Measurements from ENCODE around the gene BCL2.
A peak's percentile ranks its signal among the peaks of the same experiment; 100 is the strongest.

The BCL2 gene

GRCh38 chr18:63112706-63113105 is 206.9 kb downstream of the BCL2 start:
- in situ Hi-C loops (cut with MboI; ENCODE audit: low pct_unique_long_range_greater_than_20kb, low sequenced_read_pairs, unreplicated experiment), result no loop called here
- no peak for TF ChIP-seq CTCF (IDR thresholded peaks at IDR 0.05; ENCODE audit: extremely low read depth, insufficient read depth, missing control alignments)
- no peak for DNase-seq (ENCODE audit: low spot score)

DNA sequence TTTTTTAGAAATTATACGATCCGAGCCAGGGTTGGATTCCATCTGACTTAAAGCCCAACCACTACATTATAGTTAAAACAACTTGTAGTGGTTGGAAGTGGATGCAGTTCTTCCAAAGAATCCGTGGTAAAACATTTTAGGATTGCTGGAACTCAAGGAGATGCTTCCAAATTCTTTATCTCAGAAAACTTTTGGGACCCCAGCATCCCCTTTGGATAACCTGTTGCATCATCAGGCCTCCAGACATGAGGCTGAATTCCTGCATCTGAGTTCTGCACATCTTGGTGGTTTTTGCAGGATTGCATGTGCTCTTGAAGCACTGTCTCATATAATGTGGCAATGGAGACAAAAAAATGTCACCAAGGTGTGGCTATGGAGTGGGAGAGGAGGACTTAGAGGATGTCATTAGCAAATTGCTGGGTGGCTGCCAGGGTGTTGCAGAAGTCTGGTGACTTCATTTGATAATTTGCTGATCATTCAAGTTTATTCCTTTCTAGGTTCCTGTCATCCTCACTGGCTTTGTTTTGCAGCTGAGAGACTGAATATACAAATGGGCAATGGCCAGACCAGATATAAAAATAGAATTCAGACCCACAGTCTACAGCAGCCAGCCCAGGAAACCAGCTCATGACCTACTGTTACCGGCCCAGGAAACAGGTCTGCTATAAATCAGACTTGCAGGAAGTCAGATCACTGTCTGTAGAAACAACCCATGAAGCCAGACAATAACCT is 207.7 kb downstream of the BCL2 start:
- in situ Hi-C loops (cut with MboI; ENCODE audit: low pct_unique_long_range_greater_than_20kb, low sequenced_read_pairs, unreplicated experiment), result no loop called here
- TF ChIP-seq CTCF (IDR thresholded peaks at IDR 0.05; ENCODE audit: extremely low read depth, insufficient read depth, missing control alignments), result no peak
- no peak for DNase-seq (ENCODE audit: low spot score)

GRCh38 chr18:63109802-63110201 is 209.8 kb downstream of the BCL2 start:
- TF ChIP-seq CTCF (IDR thresholded peaks at IDR 0.05; ENCODE audit: extremely low read depth, insufficient read depth, missing control alignments), result no peak
- in situ Hi-C loops (cut with MboI; ENCODE audit: low pct_unique_long_range_greater_than_20kb, low sequenced_read_pairs, unreplicated experiment), result no loop called here
- no peak for DNase-seq (ENCODE audit: low spot score)

DNA sequence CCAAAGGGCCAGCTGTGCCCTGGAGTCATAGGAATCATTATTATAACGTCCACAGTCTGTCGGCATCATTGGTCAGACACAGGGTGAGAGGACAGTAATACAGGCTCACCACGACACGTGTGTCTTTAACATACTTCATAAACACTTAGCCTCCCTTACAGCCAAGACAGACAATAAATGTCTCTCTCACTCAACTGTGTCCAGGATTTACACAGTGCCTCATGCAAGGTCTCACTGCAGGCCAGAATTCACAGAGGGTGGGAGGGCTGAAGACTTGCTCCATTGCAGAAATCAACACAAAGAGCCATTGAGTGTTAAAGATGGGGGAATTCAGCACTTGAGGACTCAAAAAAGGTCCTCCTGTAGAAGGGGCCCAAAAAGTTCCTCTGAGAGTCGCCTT is 210.5 kb downstream of the BCL2 start:
- TF ChIP-seq CTCF (IDR thresholded peaks at IDR 0.05; ENCODE audit: extremely low read depth, insufficient read depth, missing control alignments), result no peak
- no peak for DNase-seq (ENCODE audit: low spot score)
- in situ Hi-C loops (cut with MboI; ENCODE audit: low pct_unique_long_range_greater_than_20kb, low sequenced_read_pairs, unreplicated experiment), result no loop called here

- in situ Hi-C loops (cut with MboI; ENCODE audit: low pct_unique_long_range_greater_than_20kb, low sequenced_read_pairs, unreplicated experiment), result no loop called here
- DNase-seq (ENCODE audit: low spot score), result no peak
Measured at GRCh38 chr18:63107931-63108330, 211.6 kb downstream of the BCL2 start.

GRCh38 chr18:63107171-63107845 is 212.3 kb downstream of the BCL2 start:
- peak; percentile 48 for DNase-seq (ENCODE audit: low spot score)
- in situ Hi-C loops (cut with MboI; ENCODE audit: low pct_unique_long_range_greater_than_20kb, low sequenced_read_pairs, unreplicated experiment), result no loop called here
- no peak for TF ChIP-seq CTCF (IDR thresholded peaks at IDR 0.05; ENCODE audit: extremely low read depth, insufficient read depth, missing control alignments)

More at GRCh38 chr18:63107931-63108330, 211.6 kb downstream of the BCL2 start:
- TF ChIP-seq CTCF (IDR thresholded peaks at IDR 0.05; ENCODE audit: extremely low read depth, insufficient read depth, missing control alignments), result no peak

All from GM13977 (cell line).